Heart left ventricle (tissue), 16 donors: ENCODE data around the gene TFF3. TPM values are rescaled to one million over a fixed set of nuclear protein-coding genes. Genes with fewer than 3 reads are reported as not detected.

Source experiments
- ATAC-seq, 4 donors: fragments of 200-7000 bp; cut with Tn5 transposase; one replicate each; pipeline ENCODE4 v1.9.1; 2020 to 2022; ENCODE audit warnings: moderate library complexity in 4 of 4, mild to moderate bottlenecking in 3 of 4, moderate number of reproducible peaks in 1 of 4
- DNase-seq, 5 donors: peaks; one replicate each; pipeline ENCODE4 v3.0.0-alpha.2; 2020
- H3K27ac ChIP-seq, 12 donors: fragments of 200-600 bp; sonication (generic) in 4 of 12; one replicate each; pipeline versions ENCODE4 v1.5.0 to v1.8.0; 2016 to 2022; ENCODE audit warnings: mild to moderate bottlenecking in 2 of 12
- H3K27me3 ChIP-seq, 9 donors: fragments of 200-600 bp; sonication (generic) in 2 of 9; one replicate each; pipeline versions ENCODE4 v1.5.1 to v1.8.0; 2016 to 2022; ENCODE audit warnings: mild to moderate bottlenecking in 3 of 9
- H3K36me3 ChIP-seq, 9 donors: fragments of 200-600 bp; sonication (generic) in 2 of 9; one replicate each; pipeline versions ENCODE4 v1.5.0 to v1.8.0; 2018 to 2022; ENCODE audit warnings: mild to moderate bottlenecking in 2 of 9
- H3K4me1 ChIP-seq, 12 donors: fragments of 200-600 bp; sonication (generic) in 4 of 12; one replicate each; pipeline versions ENCODE4 v1.5.0 to v1.8.0; 2016 to 2022; ENCODE audit warnings: mild to moderate bottlenecking in 3 of 12
- H3K4me3 ChIP-seq, 12 donors: fragments of 200-600 bp; sonication (generic) in 4 of 12; one replicate each; pipeline versions ENCODE4 v1.5.0 to v1.8.0; 2017 to 2022; ENCODE audit warnings: mild to moderate bottlenecking in 9 of 12, moderate library complexity in 4 of 12
- H3K9me3 ChIP-seq, 12 donors: fragments of 200-600 bp; sonication (generic) in 4 of 12; one replicate each; pipeline versions ENCODE4 v1.5.0 to v1.8.0; 2016 to 2022; ENCODE audit warnings: mild to moderate bottlenecking in 1 of 12
- CTCF ChIP-seq, 12 donors: fragments of 200-600 bp; sonication (generic) in 4 of 12; IDR thresholded peaks; one replicate each; pipeline versions ENCODE4 v1.5.0 to v1.8.0; 2018 to 2022; ENCODE audit warnings: antibody characterized with exemption in 12 of 12, mild to moderate bottlenecking in 5 of 12
- POLR2A ChIP-seq, 2 donors: fragments of 450-650 bp; IDR thresholded peaks; one replicate each; pipeline ENCODE4 v1.6.1; 2017; ENCODE audit warnings: antibody characterized with exemption in 2 of 2, mild to moderate bottlenecking in 2 of 2, moderate library complexity in 2 of 2
- WGBS, 4 donors: extraction: QIAGEN DNeasy Blood & Tissue Kit in 2 of 4; methylation state at CpG; one replicate each; pipeline versions ENCODE4 v1.1.5 to v1.1.7; 2013 to 2018; 5-methylcytosine and 5-hydroxymethylcytosine counted together
- intact Hi-C, 10 donors: fragments of 100-400 bp; cut with DNase I; formaldehyde crosslinking; loops; one replicate each; pipeline versions ENCODE4 v1.11.1 to v1.14.2; 2022
- polyA plus RNA-seq, 2 donors: library from polyadenylated mRNA; stranded (reverse); fragments of 200-250 nt; gene quantifications; one replicate each; pipeline ENCODE4 v1.2.3, GENCODE V29; 2013
- total RNA-seq, 9 donors: library from RNA; depleted of rRNA in 2 of 9; stranded (reverse); fragments of >200 nt in 2 of 9; fragmentation: NEBNext Ultra II Directional in 3 of 9; extraction: Animal tissue kit (Norgen Biotek cat#: 25700) in 3 of 9; gene quantifications; one replicate each; pipeline versions ENCODE4 v1.1.0 to v1.2.4, GENCODE V29; 2016 to 2023
- donor health status: ischemic (EF 13 %, LVEDD 7.1; RV severe dilation, severe dysfunction).
- donor health status: healthy with polysubstance abuse.
- donor health status: DM: no; HTN: yes; CAD: no.
- donor health status: DM: no; HTN: no; CAD: no.
- donor health status: ischemic (EF 25% LVEDD 6.9; RV normal size, moderate dysfunction).
- donor health status: ischemic (EF 25% LVEDD 5.7; RV mildly dilated, moderate dysfunction).
- donor health status: healthy.
- donor health status: DM: yes; HTN: yes; CAD: no.
- donor health status: ischemic (EF 35%, LVEDD 5.7; RV mildly dilated, moderate dysfunction).
- donor health status: nonischemic (EF 11% LVEDD 7.7; RV severe dilation, severe dysfunction).
- donor health status: DM: yes; HTN: yes; CAD: no.
- donor health status: PGD.
- donor health status: ischemic (EF 29% LVEDD 5.4; RV normal size, mild dysfunction).
- donor health status: nonischemic (EF 23%, LVEDD 6.1; RV moderate dilation, normal function).

The TFF3 gene
- total and polyA plus RNA-seq, 11 donors = 0.75 to 10.8 (median 3.0) TPM

GRCh38 chr21:42330380-42331371 is 15.5 kb upstream of the TFF3 start:
- H3K4me3 ChIP-seq = no peak overlapping the region
- DNase-seq (no peak), ATAC-seq (no peak)
- H3K9me3 ChIP-seq = peaks cover 0 to 20% (median 8%) of the 10 kb centered on the region in 12 donors
- no peak for TF ChIP-seq POLR2A (IDR thresholded peaks at IDR 0.05)
- TF ChIP-seq CTCF (IDR thresholded peaks at IDR 0.05) = no peak
- H3K27ac ChIP-seq = no peak overlapping the region
- H3K4me1 ChIP-seq = no peaks in the 10 kb centered on the region
- 82 to 86% (median 82%) methylated on average over 4 of the region's 4 CpGs for WGBS, 4 donors
- H3K27me3 ChIP-seq = peaks cover 0 to 21% (median 8%) of the 10 kb centered on the region in 9 donors
- no peaks in the 10 kb centered on the region for H3K36me3 ChIP-seq
- intact Hi-C loops = loop anchor here in 3 of 10 donors (10.0 kb wide), 2 partner anchors 114 to 186 kb away; no protein-coding TSS in a partner anchor

- H3K27me3 ChIP-seq = peaks cover 0 to 8% (median 0%) of the 10 kb centered on the region in 9 donors
- no peak for ATAC-seq
- peaks cover 0 to 2% (median 0%) of the 10 kb centered on the region in 12 donors for H3K4me1 ChIP-seq
- intact Hi-C loops = no loop called here
- no peak for DNase-seq
- no peak overlapping the region for H3K4me3 ChIP-seq
- TF ChIP-seq CTCF (IDR thresholded peaks at IDR 0.05) (no peak), POLR2A (IDR thresholded peaks at IDR 0.05) (no peak)
- 82 to 87% (median 84%) methylated on average over 6 of the region's 6 CpGs for WGBS, 4 donors
- peaks cover 0 to 9% (median 0%) of the 10 kb centered on the region in 12 donors for H3K9me3 ChIP-seq
- no peak overlapping the region for H3K27ac ChIP-seq
- no peaks in the 10 kb centered on the region for H3K36me3 ChIP-seq
Measured at GRCh38 chr21:42324896-42325295, 9.7 kb upstream of the TFF3 start.

GRCh38 chr21:42321845-42322244 is 6.6 kb upstream of the TFF3 start:
- ATAC-seq = no peak
- Histone ChIP-seq H3K4me1 (peaks cover 0 to 10% (median 0%) of the 10 kb centered on the region in 12 donors), H3K36me3 (no peaks in the 10 kb centered on the region), H3K27me3 (peaks cover 0 to 8% (median 0%) of the 10 kb centered on the region in 9 donors), H3K4me3 (no peak overlapping the region), H3K9me3 (peaks cover 0 to 6% (median 0%) of the 10 kb centered on the region in 12 donors), H3K27ac (no peak overlapping the region)
- intact Hi-C loops = loop anchor here in 1 of 10 donors (2.0 kb wide), 1 partner anchor 33 kb away; no protein-coding TSS in a partner anchor
- 68 to 92% (median 87%) methylated on average over 2 to 4 of the region's 4 CpGs for WGBS, 4 donors
- no peak for TF ChIP-seq CTCF (IDR thresholded peaks at IDR 0.05)
- no peak for DNase-seq

GRCh38 chr21:42321231-42321630 is 6.0 kb upstream of the TFF3 start:
- H3K4me3 ChIP-seq = no peak overlapping the region
- TF ChIP-seq CTCF (IDR thresholded peaks at IDR 0.05) (no peak), POLR2A (IDR thresholded peaks at IDR 0.05) (no peak)
- H3K4me1 ChIP-seq = peaks cover 0 to 10% (median 0%) of the 10 kb centered on the region in 12 donors
- DNase-seq = no peak
- H3K36me3 ChIP-seq = no peaks in the 10 kb centered on the region
- intact Hi-C loops = no loop called here
- peaks cover 0 to 6% (median 0%) of the 10 kb centered on the region in 12 donors for H3K9me3 ChIP-seq
- no peak overlapping the region for H3K27ac ChIP-seq
- peaks cover 0 to 8% (median 0%) of the 10 kb centered on the region in 9 donors for H3K27me3 ChIP-seq
- no peak for ATAC-seq
- WGBS, 4 donors = 86 to 90% (median 88%) methylated on average over 10 of the region's 10 CpGs
